ENCODE data around the gene BEND6.
A peak's percentile ranks its signal among the peaks of the same experiment; 100 is the strongest.

BEND6 gene, protein sequence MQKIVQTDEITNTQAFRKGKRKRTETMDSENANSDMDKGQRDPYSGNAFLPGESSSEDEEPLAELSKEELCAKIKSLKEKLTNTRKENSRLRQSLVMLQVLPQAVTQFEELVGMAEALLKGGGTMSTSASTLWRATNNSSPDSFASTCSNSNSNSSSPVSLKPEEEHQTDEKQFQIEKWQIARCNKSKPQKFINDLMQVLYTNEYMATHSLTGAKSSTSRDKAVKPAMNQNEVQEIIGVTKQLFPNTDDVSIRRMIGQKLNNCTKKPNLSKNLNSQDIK

GRCh38 chr6:56954403-56955170 is at the start of gene BEND6:
Gene BEND6, plus strand, starts transcription at chr6:56955107. Its CDS starts 26,704 bp downstream, at chr6:56981811.
- TF ChIP-seq, protein P1, sequence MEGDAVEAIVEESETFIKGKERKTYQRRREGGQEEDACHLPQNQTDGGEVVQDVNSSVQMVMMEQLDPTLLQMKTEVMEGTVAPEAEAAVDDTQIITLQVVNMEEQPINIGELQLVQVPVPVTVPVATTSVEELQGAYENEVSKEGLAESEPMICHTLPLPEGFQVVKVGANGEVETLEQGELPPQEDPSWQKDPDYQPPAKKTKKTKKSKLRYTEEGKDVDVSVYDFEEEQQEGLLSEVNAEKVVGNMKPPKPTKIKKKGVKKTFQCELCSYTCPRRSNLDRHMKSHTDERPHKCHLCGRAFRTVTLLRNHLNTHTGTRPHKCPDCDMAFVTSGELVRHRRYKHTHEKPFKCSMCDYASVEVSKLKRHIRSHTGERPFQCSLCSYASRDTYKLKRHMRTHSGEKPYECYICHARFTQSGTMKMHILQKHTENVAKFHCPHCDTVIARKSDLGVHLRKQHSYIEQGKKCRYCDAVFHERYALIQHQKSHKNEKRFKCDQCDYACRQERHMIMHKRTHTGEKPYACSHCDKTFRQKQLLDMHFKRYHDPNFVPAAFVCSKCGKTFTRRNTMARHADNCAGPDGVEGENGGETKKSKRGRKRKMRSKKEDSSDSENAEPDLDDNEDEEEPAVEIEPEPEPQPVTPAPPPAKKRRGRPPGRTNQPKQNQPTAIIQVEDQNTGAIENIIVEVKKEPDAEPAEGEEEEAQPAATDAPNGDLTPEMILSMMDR (conservative IDR thresholded peaks at IDR 0.05; ENCODE audit: low read depth) = no peak
- CTCF ChIA-PET = interaction anchor here (0.6 to 1.4 kb wide), 15 partner anchors 10 to 217 kb away, joined by 3 to 14 read pairs (median 3); partner anchors contain the start of genes BAG2 and KIAA1586
- peak within 1 kb of the TSS; percentile 84 for H3K27ac ChIP-seq
- POLR2A ChIA-PET (ENCODE audit: low non-redundant PET) = no interaction called here
- peak; percentile 50 for DNase-seq (ENCODE audit: low spot score)

DNA sequence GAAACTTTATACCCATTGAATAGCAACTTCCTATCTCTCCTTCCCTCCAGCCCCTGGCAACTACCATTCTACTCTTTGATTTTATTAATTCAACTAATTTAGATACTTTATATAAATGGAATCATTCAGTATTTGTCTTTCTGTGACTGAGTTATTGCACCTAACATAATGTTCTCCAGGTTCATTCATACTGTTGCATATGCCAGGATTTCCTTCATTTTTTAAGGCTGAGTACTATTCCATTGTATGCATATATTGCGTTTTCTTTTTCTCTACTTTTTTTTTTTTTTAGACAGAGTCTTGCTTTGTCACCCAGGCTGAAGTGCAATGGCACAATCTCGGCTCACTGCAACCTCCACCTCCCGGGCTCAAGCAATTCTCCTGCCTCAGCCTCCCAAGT is 49.5 kb upstream of the BEND6 start:
- ChIA-PET CTCF (interaction anchor here (1.6 kb wide), 2 partner anchors 13 to 50 kb away, joined by 7 to 14 read pairs; partner anchors contain the start of gene BEND6), POLR2A (ENCODE audit: low non-redundant PET) (no interaction called here)
- TF ChIP-seq, protein P1 (conservative IDR thresholded peaks at IDR 0.05; ENCODE audit: low read depth) = no peak
- no peak for DNase-seq (ENCODE audit: low spot score)
- no peak overlapping the region for H3K27ac ChIP-seq

GRCh38 chr6:56906752-56907151 is 48.2 kb upstream of the BEND6 start:
- CTCF ChIA-PET = interaction anchor here (1.1 kb wide), 1 partner anchor 191 kb away, joined by 3 read pairs; no protein-coding TSS in a partner anchor
- POLR2A ChIA-PET (ENCODE audit: low non-redundant PET) = no interaction called here
- DNase-seq (ENCODE audit: low spot score) = no peak
- no peak overlapping the region for H3K27ac ChIP-seq
- TF ChIP-seq, protein P1 (conservative IDR thresholded peaks at IDR 0.05; ENCODE audit: low read depth) = no peak

GRCh38 chr6:56909115-56909907 is 45.6 kb upstream of the BEND6 start:
- CTCF ChIA-PET = interaction anchor here (1.0 kb wide), 1 partner anchor 112 kb away, joined by 3 read pairs; no protein-coding TSS in a partner anchor
- no peak for DNase-seq (ENCODE audit: low spot score)
- POLR2A ChIA-PET (ENCODE audit: low non-redundant PET) = no interaction called here
- H3K27ac ChIP-seq = no peak overlapping the region
- TF ChIP-seq, protein P1 (conservative IDR thresholded peaks at IDR 0.05; ENCODE audit: low read depth) = no peak

GRCh38 chr6:56911847-56912246 is 43.1 kb upstream of the BEND6 start:
- ChIA-PET CTCF (interaction anchor here (1.2 to 1.3 kb wide), 2 partner anchors 9 to 43 kb away, joined by 5 to 6 read pairs; partner anchors contain the start of gene BEND6), POLR2A (ENCODE audit: low non-redundant PET) (no interaction called here)
- no peak overlapping the region for H3K27ac ChIP-seq
- TF ChIP-seq, protein P1 (conservative IDR thresholded peaks at IDR 0.05; ENCODE audit: low read depth) = no peak
- no peak for DNase-seq (ENCODE audit: low spot score)
